Activated B cell treated with CpG ODN at 0.5 μM for 24 hours (primary cell): ENCODE data around the gene VAV1. TPM values are rescaled to one million over a fixed set of nuclear protein-coding genes. Genes with fewer than 3 reads are reported as not detected.
"Not testable (repeated sequence)": the region's sequence is repeated elsewhere in the genome, so short reads cannot be mapped to it uniquely, and the experiment has no call there.

ENCODE experiments used
- ATAC-seq: fragments of 200-7000 bp; cut with Tn5 transposase; one replicate; pipeline ENCODE4 v1.10.0; 2021; ENCODE audit warnings: low read depth, mild to moderate bottlenecking, moderate library complexity
- CTCF ChIA-PET: fragments of 350-600 bp; sonication (Branson Sonifier 250); formaldehyde crosslinking; loops from one replicate; lab custom pipeline; 2021; ENCODE audit warnings: antibody characterized with exemption; lab: Charles Lee
- POLR2A ChIA-PET: fragments of 350-600 bp; sonication (Branson Sonifier 250); formaldehyde crosslinking; loops from one replicate; lab custom pipeline; 2021; ENCODE audit warnings: antibody characterized with exemption; lab: Charles Lee
- DNase-seq: peaks from one replicate; pipeline ENCODE4 v3.0.0; 2022
- H3K27ac Mint-ChIP-seq: one replicate; pipeline ENCODE4 v1.8.0; 2020; ENCODE audit warnings: mixed read lengths
- H3K27me3 Mint-ChIP-seq: one replicate; pipeline ENCODE4 v1.8.0; 2021; ENCODE audit warnings: mixed read lengths
- H3K36me3 Mint-ChIP-seq: one replicate; pipeline ENCODE4 v1.8.0; 2021; ENCODE audit warnings: low read depth, mixed read lengths
- H3K4me1 Mint-ChIP-seq: one replicate; pipeline ENCODE4 v1.8.0; 2021; ENCODE audit warnings: mixed read lengths
- H3K4me3 Mint-ChIP-seq: one replicate; pipeline ENCODE4 v1.8.0; 2020; ENCODE audit warnings: mild to moderate bottlenecking, mixed read lengths
- H3K9me3 Mint-ChIP-seq: one replicate; pipeline ENCODE4 v1.8.0; 2020; ENCODE audit warnings: mixed read lengths
- intact Hi-C: fragments of 100-400 bp; cut with micrococcal nuclease; formaldehyde crosslinking; loops from one replicate; pipeline ENCODE4 v1.15.1; 2024
- total RNA-seq: library from RNA; stranded (reverse); gene quantifications from 2 replicates; pipeline ENCODE4 v1.2.3, GENCODE V29; 2022
- TF ChIP-seq, protein P1 (sequence below): fragments of 200-600 bp; IDR thresholded peaks from one replicate; pipeline ENCODE4 v1.8.0; 2022; ENCODE audit warnings: antibody characterized with exemption, mild to moderate bottlenecking

Gene VAV1
- total RNA-seq, 1 donor from 2014 or later: 121 TPM

DNA sequence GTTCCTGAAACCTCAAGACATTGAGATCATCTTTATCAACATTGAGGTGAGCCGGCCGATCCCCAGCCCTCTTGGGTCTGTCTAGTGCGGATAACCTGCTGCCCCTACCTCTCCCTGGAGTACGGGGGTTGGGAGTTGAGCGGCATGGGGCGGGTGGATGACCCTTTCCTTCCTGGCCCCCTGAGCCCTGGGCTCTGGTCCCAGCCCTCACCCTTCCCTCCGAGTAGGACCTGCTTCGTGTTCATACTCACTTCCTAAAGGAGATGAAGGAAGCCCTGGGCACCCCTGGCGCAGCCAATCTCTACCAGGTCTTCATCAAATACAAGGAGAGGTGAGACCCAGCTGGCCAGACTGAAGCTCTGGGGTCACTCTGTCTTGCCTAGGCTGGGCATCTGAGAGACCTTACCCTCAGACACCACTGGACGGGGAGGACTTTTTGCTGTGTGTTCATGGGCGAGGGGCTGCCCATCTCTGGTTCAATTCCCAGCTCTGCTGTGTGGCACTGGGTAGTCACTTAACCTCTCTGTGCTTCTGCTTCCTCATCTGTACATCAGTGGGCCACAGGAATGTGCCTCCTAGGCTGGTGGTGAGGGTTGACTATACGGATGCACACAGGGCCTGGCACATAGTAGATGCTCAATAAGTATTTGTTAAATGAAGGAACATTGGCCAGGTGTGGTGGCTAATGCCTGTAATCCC, 52.7 kb downstream of the VAV1 start:
- CTCF ChIA-PET: interaction anchor here (0.6 kb wide), 1 partner anchor 110 kb away, joined by 3 read pairs; no protein-coding TSS in a partner anchor

DNA sequence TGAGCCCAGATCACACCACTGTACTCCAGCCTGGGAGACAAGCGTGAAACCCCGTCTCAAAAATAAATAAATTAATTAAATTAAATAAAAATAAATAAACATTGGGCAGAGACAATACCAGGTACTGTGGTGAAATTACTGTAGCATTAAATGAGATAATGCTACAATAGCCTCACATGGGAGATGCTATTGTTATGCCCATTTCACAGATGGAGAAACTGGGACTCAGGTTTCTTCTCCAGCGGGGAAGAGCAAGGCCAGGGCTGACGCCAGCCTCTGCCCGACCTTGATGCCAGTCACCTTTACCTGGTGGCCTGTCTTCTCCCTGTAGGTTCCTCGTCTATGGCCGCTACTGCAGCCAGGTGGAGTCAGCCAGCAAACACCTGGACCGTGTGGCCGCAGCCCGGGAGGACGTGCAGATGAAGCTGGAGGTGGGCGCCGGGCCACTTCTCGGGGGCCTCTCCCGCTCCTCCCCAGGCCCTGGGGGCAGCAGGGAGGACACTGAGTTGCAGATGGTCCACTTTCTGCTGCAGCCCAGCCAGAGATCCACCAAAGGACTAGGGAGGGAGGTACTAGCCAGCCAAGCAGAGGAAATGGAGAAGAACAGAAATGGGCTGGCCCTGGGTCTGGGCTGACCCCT, 53.9 kb downstream of the VAV1 start:
- Mint-ChIP-seq H3K36me3 (peaks cover 84% of the 10 kb centered on the region), H3K27me3 (no peaks in the 10 kb centered on the region), H3K9me3 (no peaks in the 10 kb centered on the region), H3K4me1 (peaks cover 3% of the 10 kb centered on the region), H3K27ac (no peak overlapping the region), H3K4me3 (no peak overlapping the region)
- ATAC-seq (no peak), DNase-seq (no peak)
- CTCF ChIA-PET: interaction anchor here (0.6 kb wide), 1 partner anchor 111 kb away, joined by 3 read pairs; no protein-coding TSS in a partner anchor
- POLR2A ChIA-PET: no interaction called here
- TF ChIP-seq, protein P1, sequence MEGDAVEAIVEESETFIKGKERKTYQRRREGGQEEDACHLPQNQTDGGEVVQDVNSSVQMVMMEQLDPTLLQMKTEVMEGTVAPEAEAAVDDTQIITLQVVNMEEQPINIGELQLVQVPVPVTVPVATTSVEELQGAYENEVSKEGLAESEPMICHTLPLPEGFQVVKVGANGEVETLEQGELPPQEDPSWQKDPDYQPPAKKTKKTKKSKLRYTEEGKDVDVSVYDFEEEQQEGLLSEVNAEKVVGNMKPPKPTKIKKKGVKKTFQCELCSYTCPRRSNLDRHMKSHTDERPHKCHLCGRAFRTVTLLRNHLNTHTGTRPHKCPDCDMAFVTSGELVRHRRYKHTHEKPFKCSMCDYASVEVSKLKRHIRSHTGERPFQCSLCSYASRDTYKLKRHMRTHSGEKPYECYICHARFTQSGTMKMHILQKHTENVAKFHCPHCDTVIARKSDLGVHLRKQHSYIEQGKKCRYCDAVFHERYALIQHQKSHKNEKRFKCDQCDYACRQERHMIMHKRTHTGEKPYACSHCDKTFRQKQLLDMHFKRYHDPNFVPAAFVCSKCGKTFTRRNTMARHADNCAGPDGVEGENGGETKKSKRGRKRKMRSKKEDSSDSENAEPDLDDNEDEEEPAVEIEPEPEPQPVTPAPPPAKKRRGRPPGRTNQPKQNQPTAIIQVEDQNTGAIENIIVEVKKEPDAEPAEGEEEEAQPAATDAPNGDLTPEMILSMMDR: no peak
- intact Hi-C loops: no loop called here

More for the DNA sequence above, 52.7 kb downstream of the VAV1 start:
- Mint-ChIP-seq H3K9me3 (no peaks in the 10 kb centered on the region), H3K4me1 (no peaks in the 10 kb centered on the region), H3K27ac (no peak overlapping the region), H3K27me3 (no peaks in the 10 kb centered on the region), H3K36me3 (peaks cover 84% of the 10 kb centered on the region), H3K4me3 (no peak overlapping the region)
- TF ChIP-seq, protein P1: no peak
- intact Hi-C loops: no loop called here
- POLR2A ChIA-PET: no interaction called here
- DNase-seq: no peak
- ATAC-seq: no peak

DNA sequence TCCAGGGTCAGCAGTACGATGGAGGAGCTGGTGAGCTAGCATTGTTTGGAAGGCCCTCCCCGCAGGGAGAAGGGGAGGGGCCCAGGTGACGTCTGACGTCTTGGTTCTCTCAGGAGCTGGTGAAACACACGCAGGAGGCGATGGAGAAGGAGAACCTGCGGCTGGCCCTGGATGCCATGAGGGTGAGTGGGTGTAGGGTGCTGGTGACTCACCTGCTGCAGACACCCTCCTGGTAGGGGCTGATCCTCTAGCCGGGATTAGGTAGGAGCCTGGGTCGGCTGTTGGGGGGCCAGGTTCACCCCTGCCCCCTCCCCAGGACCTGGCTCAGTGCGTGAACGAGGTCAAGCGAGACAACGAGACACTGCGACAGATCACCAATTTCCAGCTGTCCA, 55.8 kb downstream of the VAV1 start:
- H3K27ac Mint-ChIP-seq: no peak overlapping the region

DNA sequence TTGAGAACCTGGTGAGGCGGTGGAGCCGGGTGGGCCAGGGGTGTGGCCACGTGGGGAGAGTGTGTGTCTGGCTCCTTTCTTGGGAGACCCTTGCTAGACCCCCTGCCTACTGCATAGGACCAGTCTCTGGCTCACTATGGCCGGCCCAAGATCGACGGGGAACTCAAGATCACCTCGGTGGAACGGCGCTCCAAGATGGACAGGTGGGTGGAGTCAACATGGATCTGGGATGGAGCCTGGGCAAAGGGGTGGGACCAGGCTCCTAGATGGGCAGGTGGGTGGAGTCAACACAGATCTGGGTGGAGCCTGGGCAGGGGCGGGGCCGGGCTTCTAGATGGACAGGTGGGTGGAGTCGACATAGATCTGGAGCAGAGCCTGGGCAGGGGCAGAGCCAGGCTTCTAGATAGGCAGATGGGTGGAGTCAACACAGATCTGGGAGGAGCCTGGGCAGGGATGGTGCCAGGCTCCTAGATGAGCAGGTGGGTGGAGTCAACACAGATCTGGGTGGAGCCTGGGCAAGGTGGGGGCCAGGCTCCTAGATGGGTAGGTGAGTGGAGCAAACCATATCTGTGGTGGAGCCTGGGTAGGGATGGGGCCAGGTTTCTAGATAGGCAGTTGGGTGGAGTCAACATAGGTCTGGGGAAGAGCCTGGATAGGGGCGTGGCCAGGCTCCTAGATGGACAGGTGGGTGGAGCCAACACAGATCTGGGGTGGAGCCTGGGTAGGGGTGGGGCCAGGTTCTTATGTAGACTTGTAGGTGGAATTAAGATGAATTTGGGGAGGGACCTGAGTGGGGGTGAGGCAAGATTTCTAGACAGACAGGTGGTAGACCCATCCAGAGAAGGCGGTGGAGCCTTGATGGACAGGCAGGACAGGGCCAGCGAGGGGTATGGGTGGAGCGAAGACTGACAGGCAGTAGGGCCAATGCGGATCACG, 56.5 kb downstream of the VAV1 start:
- Mint-ChIP-seq H3K4me3 (no peak overlapping the region), H3K4me1 (peaks cover 6% of the 10 kb centered on the region), H3K27ac (peak overlapping the region; percentile 35), H3K9me3 (no peaks in the 10 kb centered on the region), H3K36me3 (peaks cover 94% of the 10 kb centered on the region), H3K27me3 (no peaks in the 10 kb centered on the region)
- ATAC-seq: peak; percentile 80
- no peak for DNase-seq
- intact Hi-C loops: no loop called here
- ChIA-PET POLR2A (interaction anchor here (1.5 kb wide), 1 partner anchor 56 kb away, joined by 4 read pairs; the partner anchor contains the start of gene VAV1), CTCF (no interaction called here)
- TF ChIP-seq, protein P1: no peak

More for the DNA sequence above, 55.8 kb downstream of the VAV1 start:
- POLR2A ChIA-PET: interaction anchor here (1.5 kb wide), 1 partner anchor 55 kb away, joined by 4 read pairs; the partner anchor contains the start of gene VAV1
- peaks cover 93% of the 10 kb centered on the region for H3K36me3 Mint-ChIP-seq
- H3K4me1 Mint-ChIP-seq: peaks cover 6% of the 10 kb centered on the region
- H3K4me3 Mint-ChIP-seq: no peak overlapping the region
- intact Hi-C loops: no loop called here
- no peaks in the 10 kb centered on the region for H3K9me3 Mint-ChIP-seq
- DNase-seq (no peak), ATAC-seq (no peak)
- CTCF ChIA-PET: no interaction called here
- no peaks in the 10 kb centered on the region for H3K27me3 Mint-ChIP-seq
- TF ChIP-seq, protein P1: no peak

DNA sequence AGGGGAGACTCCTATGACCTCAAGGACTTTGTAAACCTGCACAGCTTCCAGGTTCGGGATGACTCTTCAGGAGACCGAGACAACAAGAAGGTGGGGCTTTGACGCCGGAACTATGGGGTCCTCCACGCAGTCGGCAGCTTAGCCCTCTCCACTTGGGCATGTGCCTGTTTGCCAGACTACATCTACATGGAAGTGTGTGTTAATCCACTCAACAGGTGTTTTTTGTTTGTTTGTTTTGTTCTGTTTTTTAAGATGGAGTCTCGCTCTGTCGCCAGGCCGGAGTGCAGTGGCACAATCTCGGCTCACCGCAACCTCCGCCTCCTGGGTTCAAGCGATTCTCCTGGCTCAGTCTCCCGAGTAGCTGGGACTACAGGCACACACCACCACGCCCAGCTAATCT, 57.3 kb downstream of the VAV1 start:
- peaks cover 87% of the 10 kb centered on the region for H3K36me3 Mint-ChIP-seq
- not testable (repeated sequence) for H3K9me3 Mint-ChIP-seq

DNA sequence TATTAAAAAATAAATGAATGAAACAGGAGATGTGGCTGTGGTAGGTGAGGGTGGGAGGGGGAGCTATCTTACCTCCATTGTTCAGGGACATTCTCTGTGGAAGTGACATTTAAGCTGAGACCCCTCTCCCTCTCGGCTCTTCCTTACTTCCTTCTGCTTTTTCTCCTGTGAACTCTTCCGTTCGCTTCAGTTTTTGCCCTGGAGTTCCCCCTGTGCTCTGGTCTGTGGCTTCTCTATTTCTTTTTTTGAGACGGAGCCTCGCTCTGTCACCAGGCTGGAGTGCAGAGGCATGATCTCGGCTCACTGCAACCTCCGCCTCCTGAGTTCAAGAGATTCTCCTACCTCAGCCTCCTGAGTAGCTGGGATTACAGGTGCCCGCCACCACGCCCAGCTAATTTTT, 58.6 kb downstream of the VAV1 start:
- ATAC-seq: not testable (repeated sequence)

More for the DNA sequence above, 57.3 kb downstream of the VAV1 start:
- H3K27ac Mint-ChIP-seq, H3K4me3 Mint-ChIP-seq, intact Hi-C loops, DNase-seq, H3K27me3 Mint-ChIP-seq, CTCF ChIA-PET, H3K4me1 Mint-ChIP-seq, ATAC-seq: not testable (repeated sequence)
- POLR2A ChIA-PET: interaction anchor here (0.6 kb wide), 1 partner anchor 369 kb away, joined by 8 read pairs; no protein-coding TSS in a partner anchor

More for the DNA sequence above, 58.6 kb downstream of the VAV1 start:
- H3K4me1 Mint-ChIP-seq, H3K27me3 Mint-ChIP-seq, H3K4me3 Mint-ChIP-seq, H3K9me3 Mint-ChIP-seq, intact Hi-C loops, DNase-seq, CTCF ChIA-PET: not testable (repeated sequence)
- POLR2A ChIA-PET: interaction anchor here (1.2 kb wide), 1 partner anchor 29 kb away, joined by 5 read pairs; no protein-coding TSS in a partner anchor
- H3K36me3 Mint-ChIP-seq: peaks cover 82% of the 10 kb centered on the region
- H3K27ac Mint-ChIP-seq: peak overlapping the region; percentile 43
